WTC11 (cell line): ENCODE data around the gene SPATS2. TPM values are rescaled to one million over a fixed set of nuclear protein-coding genes. Genes with fewer than 3 reads are reported as not detected.
A peak's percentile ranks its signal among the peaks of the same experiment; 100 is the strongest.

Experiments
- ATAC-seq: fragments of 200-7000 bp; cut with Tn5 transposase; 2 replicates; pipeline ENCODE4 v1.10.0; 2021; ENCODE audit warnings: mild to moderate bottlenecking, moderate library complexity
- CTCF ChIA-PET: fragments of 300-600 bp; sonication (Branson Sonifier 250); formaldehyde crosslinking; loops from one replicate; lab custom pipeline; 2021; ENCODE audit warnings: antibody characterized with exemption; lab: Charles Lee
- POLR2A ChIA-PET: fragments of 350-600 bp; sonication (Branson Sonifier 250); formaldehyde crosslinking; loops from one replicate; lab custom pipeline; 2021; ENCODE audit warnings: antibody characterized with exemption; lab: Charles Lee
- DNase-seq: peaks from one replicate; pipeline ENCODE4 v3.0.0; 2021; ENCODE audit warnings: low spot score
- H3K27ac Mint-ChIP-seq: 2 replicates; pipeline ENCODE4 v1.8.0; 2021; ENCODE audit warnings: mixed read lengths
- H3K27me3 Mint-ChIP-seq: 2 replicates; pipeline ENCODE4 v1.8.0; 2021; ENCODE audit warnings: low read depth, mild to moderate bottlenecking, moderate library complexity, mixed read lengths
- H3K36me3 Mint-ChIP-seq: 2 replicates; pipeline ENCODE4 v1.8.0; 2021; ENCODE audit warnings: mixed read lengths
- H3K4me1 Mint-ChIP-seq: 2 replicates; pipeline ENCODE4 v1.8.0; 2022; ENCODE audit warnings: mixed read lengths
- H3K4me3 Mint-ChIP-seq: 2 replicates; pipeline ENCODE4 v1.8.0; 2021; ENCODE audit warnings: mild to moderate bottlenecking, moderate library complexity, mixed read lengths
- H3K9me3 Mint-ChIP-seq: 2 replicates; pipeline ENCODE4 v1.8.0; 2021; ENCODE audit warnings: mixed read lengths
- AR ChIP-seq: fragments of 250-450 bp; sonication (Bioruptor Pico); IDR thresholded peaks from 2 replicates; pipeline ENCODE4 v1.9.0; 2021; ENCODE audit warnings: mild to moderate bottlenecking
- ATF1 ChIP-seq: sonication (generic); formaldehyde crosslinking; IDR thresholded peaks from 2 replicates; pipeline ENCODE4 v1.8.1; 2023; ENCODE audit warnings: mild to moderate bottlenecking, moderate library complexity, missing genetic modification reagents
- ATF3 ChIP-seq: sonication (generic); formaldehyde crosslinking; conservative IDR thresholded peaks from 2 replicates; pipeline ENCODE4 v1.8.1; 2022; ENCODE audit warnings: mild to moderate bottlenecking, missing genetic modification reagents
- ATF6 ChIP-seq: sonication (generic); formaldehyde crosslinking; IDR thresholded peaks from 2 replicates; pipeline ENCODE4 v1.8.1; 2023; ENCODE audit warnings: mild to moderate bottlenecking, missing genetic modification reagents
- ELF4 ChIP-seq: sonication (generic); formaldehyde crosslinking; IDR thresholded peaks from 2 replicates; pipeline ENCODE4 v1.8.1; 2022; ENCODE audit warnings: low read depth, mild to moderate bottlenecking, moderate library complexity, missing genetic modification reagents
- ERG ChIP-seq: fragments of 250-450 bp; sonication (Bioruptor Pico); IDR thresholded peaks from 2 replicates; pipeline ENCODE4 v1.8.0; 2021; ENCODE audit warnings: mild to moderate bottlenecking
- ETV6 ChIP-seq: sonication (generic); formaldehyde crosslinking; IDR thresholded peaks from 2 replicates; pipeline ENCODE4 v1.8.1; 2022; ENCODE audit warnings: mild to moderate bottlenecking, missing genetic modification reagents
- FOXP4 ChIP-seq: sonication (generic); formaldehyde crosslinking; IDR thresholded peaks from 2 replicates; pipeline ENCODE4 v1.8.0; 2022; ENCODE audit warnings: mild to moderate bottlenecking, missing genetic modification reagents
- HMGXB4 ChIP-seq: sonication (generic); formaldehyde crosslinking; IDR thresholded peaks from 2 replicates; pipeline ENCODE4 v1.8.1; 2023; ENCODE audit warnings: mild to moderate bottlenecking, moderate library complexity, missing genetic modification reagents
- IRF1 ChIP-seq: sonication (generic); formaldehyde crosslinking; IDR thresholded peaks from 2 replicates; pipeline ENCODE4 v1.8.0; 2023; ENCODE audit warnings: missing genetic modification reagents
- IRF2 ChIP-seq: sonication (generic); formaldehyde crosslinking; IDR thresholded peaks from 2 replicates; pipeline ENCODE4 v1.8.0; 2022; ENCODE audit warnings: low read depth, missing genetic modification reagents, borderline replicate concordance
- JUN ChIP-seq: sonication (generic); formaldehyde crosslinking; IDR thresholded peaks from 2 replicates; pipeline ENCODE4 v1.8.0; 2023; ENCODE audit warnings: mild to moderate bottlenecking, missing genetic modification reagents
- NFATC4 ChIP-seq: fragments of 250-450 bp; sonication (Bioruptor Pico); IDR thresholded peaks from 2 replicates; pipeline ENCODE4 v1.9.0; 2021; ENCODE audit warnings: mild to moderate bottlenecking
- PREB ChIP-seq: sonication (generic); formaldehyde crosslinking; IDR thresholded peaks from 2 replicates; pipeline ENCODE4 v1.8.1; 2022; ENCODE audit warnings: mild to moderate bottlenecking, missing genetic modification reagents, moderate library complexity, borderline replicate concordance
- ZNF121 ChIP-seq: sonication (generic); formaldehyde crosslinking; IDR thresholded peaks from 2 replicates; pipeline ENCODE4 v1.8.0; 2023; ENCODE audit warnings: missing genetic modification reagents
- ZNF219 ChIP-seq: sonication (generic); formaldehyde crosslinking; IDR thresholded peaks from 2 replicates; pipeline ENCODE4 v1.8.0; 2023; ENCODE audit warnings: missing genetic modification reagents, mild to moderate bottlenecking, borderline replicate concordance
- ZNF423 ChIP-seq: fragments of 250-450 bp; sonication (Bioruptor Pico); IDR thresholded peaks from 2 replicates; pipeline ENCODE4 v2.1.2; 2022; ENCODE audit warnings: mild to moderate bottlenecking, moderate library complexity
- ZNF425 ChIP-seq: fragments of 250-450 bp; sonication (Bioruptor Pico); conservative IDR thresholded peaks from 2 replicates; pipeline ENCODE4 v1.9.0; 2021; ENCODE audit warnings: mild to moderate bottlenecking
- total RNA-seq: library from RNA; stranded (reverse); gene quantifications from 3 replicates; pipeline ENCODE4 v1.2.3, GENCODE V29; 2021

SPATS2 gene
- total RNA-seq, 1 experiment from 2014 or later, result 25.9 TPM

GRCh38 chr12:49534731-49535278 is 167.5 kb downstream of the SPATS2 start:
- Mint-ChIP-seq H3K4me1 (peaks cover 15% of the 10 kb centered on the region), H3K27ac (no peak overlapping the region), H3K27me3 (peaks cover 52% of the 10 kb centered on the region), H3K4me3 (no peak overlapping the region), H3K36me3 (no peaks in the 10 kb centered on the region), H3K9me3 (no peaks in the 10 kb centered on the region)
- TF ChIP-seq ETV6 (CRISPR knock-in tag) (no peak), PREB (CRISPR knock-in tag) (no peak), HMGXB4 (no peak), ATF3 (CRISPR knock-in tag) (no peak), ZNF425 (CRISPR knock-in tag) (no peak), ATF1 (no peak), ATF6 (CRISPR knock-in tag) (no peak), IRF2 (CRISPR knock-in tag) (no peak), ELF4 (no peak), ZNF219 (no peak), JUN (no peak), ZNF121 (CRISPR knock-in tag) (no peak)
- peak; percentile 37 for ATAC-seq
- POLR2A ChIA-PET, result no interaction called here
- CTCF ChIA-PET, result interaction anchor here (1.0 to 3.6 kb wide), 8 partner anchors 15 to 203 kb away, joined by 3 to 16 read pairs (median 4); no protein-coding TSS in a partner anchor
- no peak for DNase-seq

GRCh38 chr12:49535921-49536525 is 168.8 kb downstream of the SPATS2 start:
- Mint-ChIP-seq H3K27me3 (peaks cover 64% of the 10 kb centered on the region), H3K9me3 (no peaks in the 10 kb centered on the region), H3K4me3 (no peak overlapping the region), H3K27ac (no peak overlapping the region), H3K36me3 (no peaks in the 10 kb centered on the region), H3K4me1 (peaks cover 22% of the 10 kb centered on the region)
- CTCF ChIA-PET, result interaction anchor here (0.7 to 3.6 kb wide), 8 partner anchors 13 to 194 kb away, joined by 3 to 16 read pairs (median 4); no protein-coding TSS in a partner anchor
- no peak for DNase-seq
- no peak for ATAC-seq
- POLR2A ChIA-PET, result no interaction called here
- TF ChIP-seq ETV6 (CRISPR knock-in tag) (no peak), FOXP4 (CRISPR knock-in tag) (no peak), NFATC4 (no peak), AR (CRISPR knock-in tag) (no peak), ERG (CRISPR knock-in tag) (no peak), IRF1 (CRISPR knock-in tag) (no peak), ZNF423 (no peak)
